Activated T-helper 17 cell treated with anti-CD3 and anti-CD28 coated beads, Interleukin-2, amount 50 U/mL, for 72 hours (primary cell): Measurements from ENCODE around the gene NAA50. TPM values are rescaled to one million over a fixed set of nuclear protein-coding genes. Genes with fewer than 3 reads are reported as not detected.

Experiments used
- ATAC-seq: fragments of 150-1000 bp; cut with Tn5 transposase; replicated peaks from 2 replicates; pipeline ENCODE4 v1.10.0; 2021; ENCODE audit warnings: mild to moderate bottlenecking, moderate library complexity
- H3K27ac Mint-ChIP-seq: one replicate; pipeline ENCODE4 v1.8.0; 2022; ENCODE audit warnings: mixed read lengths
- H3K27me3 Mint-ChIP-seq: one replicate; pipeline ENCODE4 v1.8.0; 2022; ENCODE audit warnings: mixed read lengths
- H3K36me3 Mint-ChIP-seq: one replicate; pipeline ENCODE4 v1.8.0; 2022; ENCODE audit warnings: low read depth, mild to moderate bottlenecking, mixed read lengths
- H3K4me1 Mint-ChIP-seq: one replicate; pipeline ENCODE4 v1.8.0; 2022; ENCODE audit warnings: mixed read lengths
- H3K4me3 Mint-ChIP-seq: one replicate; pipeline ENCODE4 v1.8.0; 2022; ENCODE audit warnings: mild to moderate bottlenecking, mixed read lengths
- H3K9me3 Mint-ChIP-seq: one replicate; pipeline ENCODE4 v1.8.0; 2022; ENCODE audit warnings: mixed read lengths
- total RNA-seq, 2 donors: library from RNA; stranded (reverse); gene quantifications; one replicate each; pipeline ENCODE4 v1.2.3, GENCODE V29; 2022

NAA50 gene
- total RNA-seq, 2 donors from 2014 or later = 62.1 to 152 TPM

DNA sequence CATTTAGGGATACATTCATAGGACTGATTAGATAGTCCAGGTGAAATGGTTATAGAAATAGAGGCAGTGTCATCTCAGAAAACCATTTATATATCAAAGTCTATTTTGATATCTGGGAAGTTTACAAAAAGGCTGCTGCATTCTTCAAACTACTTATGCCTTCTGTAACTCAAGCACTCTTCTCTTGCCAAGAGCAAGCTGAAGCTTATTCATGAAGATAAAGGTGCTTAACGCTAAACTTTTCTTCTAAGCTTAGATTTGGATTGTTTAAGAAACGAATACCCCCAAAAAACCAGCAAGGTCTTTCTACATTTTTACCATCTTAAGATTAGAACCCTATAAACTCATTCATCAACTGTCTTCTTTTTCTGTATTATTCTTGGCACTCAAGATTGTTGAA lies 26.3 kb downstream of the NAA50 start:
- Mint-ChIP-seq H3K9me3 (no peaks in the 10 kb centered on the region), H3K27ac (peak overlapping the region; percentile 27), H3K4me1 (peaks cover 15% of the 10 kb centered on the region), H3K4me3 (no peak overlapping the region), H3K36me3 (peaks cover 89% of the 10 kb centered on the region), H3K27me3 (no peaks in the 10 kb centered on the region)
- no peak for ATAC-seq

DNA sequence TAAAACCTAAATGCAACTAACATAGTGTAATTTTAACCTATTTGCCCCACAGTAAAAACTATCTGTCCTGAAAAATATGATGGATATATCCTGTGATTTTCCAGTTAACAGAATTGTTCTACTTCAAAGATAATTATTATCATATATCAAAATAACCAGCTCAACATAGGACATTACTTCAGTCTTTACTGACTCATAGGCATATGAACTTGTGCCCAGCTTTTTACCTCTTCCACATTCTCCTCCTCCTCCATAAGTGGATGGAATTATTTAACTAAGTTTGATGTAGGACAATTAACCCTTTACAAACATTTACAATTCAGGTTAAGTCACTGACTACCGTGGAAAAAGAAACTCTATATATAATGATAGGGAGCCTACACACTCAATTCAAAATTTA lies 26.8 kb downstream of the NAA50 start:
- no peak overlapping the region for H3K4me3 Mint-ChIP-seq
- peak overlapping the region; percentile 27 for H3K27ac Mint-ChIP-seq
- ATAC-seq = no peak
- H3K36me3 Mint-ChIP-seq = peaks cover 86% of the 10 kb centered on the region
- no peaks in the 10 kb centered on the region for H3K27me3 Mint-ChIP-seq
- peaks cover 12% of the 10 kb centered on the region for H3K4me1 Mint-ChIP-seq
- no peaks in the 10 kb centered on the region for H3K9me3 Mint-ChIP-seq

- H3K36me3 Mint-ChIP-seq = peaks cover 71% of the 10 kb centered on the region
- H3K27ac Mint-ChIP-seq = peak overlapping the region; percentile 83
- ATAC-seq = peak; percentile 100
- peaks cover 12% of the 10 kb centered on the region for H3K4me1 Mint-ChIP-seq
- H3K9me3 Mint-ChIP-seq = no peaks in the 10 kb centered on the region
- H3K4me3 Mint-ChIP-seq = peak overlapping the region; percentile 54
- no peaks in the 10 kb centered on the region for H3K27me3 Mint-ChIP-seq
These were observed 28.2 kb downstream of the NAA50 start for GRCh38 chr3:113717818-113718217.

DNA sequence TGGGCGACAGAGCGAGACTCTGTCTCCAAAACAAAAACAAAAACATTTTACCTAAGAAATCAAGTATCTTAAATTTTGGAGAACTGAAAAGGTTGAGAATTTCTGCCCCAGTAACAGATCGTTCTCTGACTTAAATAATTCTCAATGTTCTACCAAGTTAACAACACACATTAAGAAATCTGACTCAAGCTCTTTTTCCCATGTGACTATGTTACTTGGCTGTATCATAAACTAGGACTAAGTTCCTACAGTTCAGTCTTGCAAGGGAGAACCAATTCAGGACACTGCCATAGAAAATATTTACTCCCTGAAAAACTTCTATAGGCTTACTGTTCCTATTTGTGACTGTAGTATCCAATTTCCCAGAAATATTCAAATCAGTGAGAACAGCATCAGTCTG lies 28.7 kb downstream of the NAA50 start:
- H3K36me3 Mint-ChIP-seq = peaks cover 66% of the 10 kb centered on the region
- no peaks in the 10 kb centered on the region for H3K9me3 Mint-ChIP-seq
- peak; percentile 10 for ATAC-seq
- H3K4me1 Mint-ChIP-seq = peaks cover 12% of the 10 kb centered on the region
- H3K27me3 Mint-ChIP-seq = no peaks in the 10 kb centered on the region
- H3K27ac Mint-ChIP-seq = peak overlapping the region; percentile 83
- peak overlapping the region; percentile 54 for H3K4me3 Mint-ChIP-seq

- Mint-ChIP-seq H3K4me3 (no peak overlapping the region), H3K4me1 (peaks cover 12% of the 10 kb centered on the region), H3K27ac (peak overlapping the region; percentile 20), H3K9me3 (no peaks in the 10 kb centered on the region), H3K36me3 (peaks cover 40% of the 10 kb centered on the region), H3K27me3 (no peaks in the 10 kb centered on the region)
- ATAC-seq = no peak
These were observed 31.3 kb downstream of the NAA50 start for GRCh38 chr3:113714702-113715101.

DNA sequence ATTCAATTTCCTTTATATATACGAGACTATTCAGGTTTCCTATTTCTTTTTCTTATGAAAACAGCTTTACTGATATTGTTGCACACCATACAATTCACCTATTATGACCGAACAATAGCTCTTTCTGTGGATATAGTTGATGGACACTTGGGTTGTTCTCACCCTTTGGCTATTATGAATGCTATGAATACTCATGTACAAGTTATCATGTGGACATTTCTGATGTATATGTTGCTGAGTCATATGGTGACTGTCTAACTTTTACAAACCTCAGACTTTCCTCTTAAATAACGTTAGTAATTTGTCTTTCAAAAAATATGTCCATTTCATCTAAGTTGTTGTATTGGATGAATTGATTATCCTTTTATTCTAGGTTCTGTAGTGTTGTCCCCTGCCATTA lies 33.9 kb downstream of the NAA50 start:
- ATAC-seq = peak; percentile 46
- Mint-ChIP-seq H3K27me3 (peaks cover 3% of the 10 kb centered on the region), H3K9me3 (no peaks in the 10 kb centered on the region), H3K4me1 (no peaks in the 10 kb centered on the region), H3K27ac (peak overlapping the region; percentile 25), H3K36me3 (peaks cover 18% of the 10 kb centered on the region), H3K4me3 (no peak overlapping the region)

- Mint-ChIP-seq H3K4me1 (no peaks in the 10 kb centered on the region), H3K36me3 (no peaks in the 10 kb centered on the region), H3K9me3 (no peaks in the 10 kb centered on the region), H3K27me3 (peaks cover 3% of the 10 kb centered on the region), H3K27ac (no peak overlapping the region), H3K4me3 (no peak overlapping the region)
- ATAC-seq = no peak
These were observed 38.2 kb downstream of the NAA50 start for GRCh38 chr3:113707835-113708234.

GRCh38 chr3:113698956-113699355 lies 47.1 kb downstream of the NAA50 start:
- H3K4me3 Mint-ChIP-seq = no peak overlapping the region

DNA sequence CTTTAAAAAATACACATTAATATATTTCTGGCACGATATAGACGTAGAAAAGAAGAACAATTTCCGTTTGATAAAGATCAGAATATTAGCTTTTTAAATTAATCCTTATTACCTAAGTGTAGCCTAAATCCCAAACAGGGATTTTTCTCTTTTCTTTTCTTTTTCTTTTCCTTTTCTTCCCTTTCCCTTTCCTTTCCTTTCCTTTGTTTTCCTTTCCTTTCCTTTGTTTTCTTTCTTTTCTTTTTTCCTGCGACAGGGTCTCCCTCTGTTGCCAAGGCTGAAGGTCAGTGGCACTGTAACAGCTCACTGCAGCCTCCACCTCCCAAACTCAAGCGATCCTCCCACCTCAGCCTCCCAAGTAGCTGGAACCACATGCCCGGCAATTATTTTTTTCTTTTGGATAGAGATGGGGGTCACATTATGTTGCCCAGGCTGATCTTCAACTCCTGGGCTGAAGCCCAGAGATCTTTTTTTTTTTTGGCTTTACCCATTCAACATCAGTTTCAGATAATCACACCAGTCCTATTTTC lies 47.8 kb downstream of the NAA50 start:
- no peaks in the 10 kb centered on the region for H3K9me3 Mint-ChIP-seq
- H3K4me1 Mint-ChIP-seq = peaks cover 13% of the 10 kb centered on the region
- ATAC-seq = no peak
- H3K27me3 Mint-ChIP-seq = no peaks in the 10 kb centered on the region
- H3K27ac Mint-ChIP-seq = no peak overlapping the region
- no peak overlapping the region for H3K4me3 Mint-ChIP-seq
- H3K36me3 Mint-ChIP-seq = no peaks in the 10 kb centered on the region

More at GRCh38 chr3:113698956-113699355, 47.1 kb downstream of the NAA50 start:
- no peak for ATAC-seq
- Mint-ChIP-seq H3K9me3 (no peaks in the 10 kb centered on the region), H3K27me3 (no peaks in the 10 kb centered on the region), H3K27ac (peak overlapping the region; percentile 78), H3K36me3 (no peaks in the 10 kb centered on the region), H3K4me1 (peaks cover 8% of the 10 kb centered on the region)

GRCh38 chr3:113697500-113698090 lies 48.5 kb downstream of the NAA50 start:
- Mint-ChIP-seq H3K9me3 (no peaks in the 10 kb centered on the region), H3K4me3 (no peak overlapping the region), H3K36me3 (no peaks in the 10 kb centered on the region), H3K4me1 (peaks cover 13% of the 10 kb centered on the region), H3K27ac (no peak overlapping the region), H3K27me3 (no peaks in the 10 kb centered on the region)
- no peak for ATAC-seq

- Mint-ChIP-seq H3K9me3 (no peaks in the 10 kb centered on the region), H3K27me3 (no peaks in the 10 kb centered on the region)
These were observed 49.2 kb downstream of the NAA50 start for GRCh38 chr3:113696658-113697499.

GRCh38 chr3:113695786-113696645 lies 50.0 kb downstream of the NAA50 start, which contains the start of gene USF3:
TSS of gene USF3 (minus strand) at chr3:113696642. CDS start at chr3:113674878, 21,764 bp downstream.
- Mint-ChIP-seq H3K4me1 (peaks cover 13% of the 10 kb centered on the region), H3K4me3 (peak within 1 kb of the TSS; percentile 90), H3K27ac (peak within 1 kb of the TSS; percentile 90), H3K9me3 (no peaks in the 10 kb centered on the region), H3K36me3 (no peaks in the 10 kb centered on the region), H3K27me3 (no peaks in the 10 kb centered on the region)
- ATAC-seq = peak; percentile 72

More at GRCh38 chr3:113696658-113697499, 49.2 kb downstream of the NAA50 start:
- H3K4me3 Mint-ChIP-seq = no peak overlapping the region
- H3K4me1 Mint-ChIP-seq = peaks cover 13% of the 10 kb centered on the region
- H3K27ac Mint-ChIP-seq = no peak overlapping the region
- peak; percentile 94 for ATAC-seq
- no peaks in the 10 kb centered on the region for H3K36me3 Mint-ChIP-seq

- Mint-ChIP-seq H3K4me1 (peaks cover 13% of the 10 kb centered on the region), H3K9me3 (no peaks in the 10 kb centered on the region), H3K4me3 (peak overlapping the region; percentile 90), H3K27ac (peak overlapping the region; percentile 90), H3K36me3 (no peaks in the 10 kb centered on the region), H3K27me3 (no peaks in the 10 kb centered on the region)
- no peak for ATAC-seq
These were observed 50.6 kb downstream of the NAA50 start for GRCh38 chr3:113695431-113695785.

DNA sequence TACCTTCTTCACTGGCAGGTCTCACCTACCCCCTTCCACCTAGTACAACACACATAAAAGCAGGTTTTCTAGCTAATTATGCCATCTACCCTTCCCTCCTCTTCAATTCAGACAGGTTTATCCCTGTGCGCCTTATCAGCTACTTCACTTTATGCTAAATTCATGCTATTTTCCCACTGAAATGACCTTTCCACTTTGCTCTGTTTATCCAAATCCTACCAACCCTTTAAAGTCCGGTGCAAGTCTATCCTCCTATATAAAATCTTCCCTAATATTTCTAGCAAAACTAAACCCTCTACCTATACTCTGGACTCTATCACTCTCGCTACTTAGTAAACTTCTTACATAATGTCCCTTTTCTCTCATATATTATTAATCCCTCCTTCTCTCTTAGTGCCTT lies 55.6 kb downstream of the NAA50 start:
- Mint-ChIP-seq H3K36me3 (peaks cover 6% of the 10 kb centered on the region), H3K9me3 (no peaks in the 10 kb centered on the region), H3K27ac (no peak overlapping the region), H3K4me3 (no peak overlapping the region), H3K27me3 (no peaks in the 10 kb centered on the region), H3K4me1 (peaks cover 12% of the 10 kb centered on the region)
- ATAC-seq = no peak
